ENCODE measurements around the gene CCDC50. TPM values are rescaled to one million over a fixed set of nuclear protein-coding genes. Genes with fewer than 3 reads are reported as not detected.

Gene CCDC50
- polyA plus RNA-seq, 4 donors = 72.2 to 115 (median 75.4) TPM

- no peak for DNase-seq (ENCODE audit: low read depth in 4 of 4, low spot score in 3 of 4)
Measured at GRCh38 chr3:191345334-191345733, 16.1 kb downstream of the CCDC50 start.

- DNase-seq (ENCODE audit: low read depth in 4 of 4, low spot score in 3 of 4) = no peak
Measured at GRCh38 chr3:191347228-191347627, 18.0 kb downstream of the CCDC50 start.

- DNase-seq (ENCODE audit: low read depth in 4 of 4, low spot score in 3 of 4) = no peak
Measured at GRCh38 chr3:191348098-191348497, 18.9 kb downstream of the CCDC50 start.

GRCh38 chr3:191350396-191351090, 21.3 kb downstream of the CCDC50 start:
- DNase-seq (ENCODE audit: low read depth in 4 of 4, low spot score in 3 of 4) = no peak

GRCh38 chr3:191352014-191352413, 22.8 kb downstream of the CCDC50 start:
- DNase-seq (ENCODE audit: low read depth in 4 of 4, low spot score in 3 of 4) = no peak

- no peak for DNase-seq (ENCODE audit: low read depth in 4 of 4, low spot score in 3 of 4)
Measured at GRCh38 chr3:191353022-191353777, 24.0 kb downstream of the CCDC50 start.

- no peak for DNase-seq (ENCODE audit: low read depth in 4 of 4, low spot score in 3 of 4)
Measured at GRCh38 chr3:191355406-191355805, 26.2 kb downstream of the CCDC50 start.

- DNase-seq (ENCODE audit: low read depth in 4 of 4, low spot score in 3 of 4) = no peak
Measured at GRCh38 chr3:191356631-191357439, 27.6 kb downstream of the CCDC50 start.

- no peak for DNase-seq (ENCODE audit: low read depth in 4 of 4, low spot score in 3 of 4)
Measured at GRCh38 chr3:191357909-191358308, 28.7 kb downstream of the CCDC50 start.

GRCh38 chr3:191358929-191359328, 29.7 kb downstream of the CCDC50 start:
- no peak for DNase-seq (ENCODE audit: low read depth in 4 of 4, low spot score in 3 of 4)

GRCh38 chr3:191360620-191361019, 31.4 kb downstream of the CCDC50 start:
- no peak for DNase-seq (ENCODE audit: low read depth in 4 of 4, low spot score in 3 of 4)

- no peak for DNase-seq (ENCODE audit: low read depth in 4 of 4, low spot score in 3 of 4)
Measured at GRCh38 chr3:191361456-191361855, 32.3 kb downstream of the CCDC50 start.

- no peak for DNase-seq (ENCODE audit: low read depth in 4 of 4, low spot score in 3 of 4)
Measured at GRCh38 chr3:191362037-191362436, 32.8 kb downstream of the CCDC50 start.

- DNase-seq (ENCODE audit: low read depth in 4 of 4, low spot score in 3 of 4) = no peak
Measured at GRCh38 chr3:191362524-191363090, 33.4 kb downstream of the CCDC50 start.

- no peak for DNase-seq (ENCODE audit: low read depth in 4 of 4, low spot score in 3 of 4)
Measured at GRCh38 chr3:191363221-191363620, 34.0 kb downstream of the CCDC50 start.

- no peak for DNase-seq (ENCODE audit: low read depth in 4 of 4, low spot score in 3 of 4)
Measured at GRCh38 chr3:191366675-191367074, 37.5 kb downstream of the CCDC50 start.

- no peak for DNase-seq (ENCODE audit: low read depth in 4 of 4, low spot score in 3 of 4)
Measured at GRCh38 chr3:191368755-191369615, 39.8 kb downstream of the CCDC50 start.

GRCh38 chr3:191369616-191370010, 40.4 kb downstream of the CCDC50 start:
- DNase-seq (ENCODE audit: low read depth in 4 of 4, low spot score in 3 of 4) = no peak

GRCh38 chr3:191372122-191372521, 42.9 kb downstream of the CCDC50 start:
- no peak for DNase-seq (ENCODE audit: low read depth in 4 of 4, low spot score in 3 of 4)

- DNase-seq (ENCODE audit: low read depth in 4 of 4, low spot score in 3 of 4) = no peak
Measured at GRCh38 chr3:191373327-191373726, 44.1 kb downstream of the CCDC50 start.
